ENCODE results near the gene EFCAB5. TPM values are rescaled to one million over a fixed set of nuclear protein-coding genes. Genes with fewer than 3 reads are reported as not detected.

EFCAB5 gene
- total and polyA plus RNA-seq, 2 of the 13 experiments (the other 11 are each of a cell fraction or from before 2014, with no cell fraction given) = 0.15 TPM; not detected in 1

GRCh38 chr17:29924786-29925185 is 16.6 kb upstream of the EFCAB5 start:
- Histone ChIP-seq H3K9ac (ENCODE audit: insufficient read depth, low read depth, low read length) (no peak overlapping the region), H3K4me2 (ENCODE audit: low read depth, low read length) (no peak overlapping the region), H2AFZ (ENCODE audit: low read length) (no peak overlapping the region), H3K27ac (ENCODE audit: extremely low read length, insufficient read depth, low read length) (no peak overlapping the region), H3K27me3 (ENCODE audit: control insufficient read depth in 1 of 2, insufficient read depth in 2 of 2, low read length in 2 of 2) (no peaks in the 10 kb centered on the region; a peak in 1 of 5 replicates), H3K36me3 (replicated peaks in 1 of 2; ENCODE audit: control insufficient read depth in 1 of 2, insufficient read depth in 2 of 2, low read length in 2 of 2) (no peaks in the 10 kb centered on the region), H4K20me1 (ENCODE audit: insufficient read depth, low read length) (no peaks in the 10 kb centered on the region; the same call in 1 of the 2 replicates), H3K4me1 (ENCODE audit: insufficient read depth, low read length) (peaks cover 24% of the 10 kb centered on the region), H3K79me2 (ENCODE audit: insufficient read depth, low read length) (peaks cover 40% of the 10 kb centered on the region), H3K4me3 (replicated peaks in 1 of 3; ENCODE audit: insufficient read depth in 1 of 3, low read depth in 2 of 3, low read length in 3 of 3) (no peak overlapping the region), H3K9me3 (ENCODE audit: low read length) (no peaks in the 10 kb centered on the region)
- no peak for ATAC-seq
- in situ Hi-C loops (cut with HindIII; ENCODE audit: extremely low pct_ligation_motif_present, low pct_unique_long_range_greater_than_20kb) = no loop called here
- TF ChIP-seq TOPORS (CRISPR knock-in tag; IDR thresholded peaks at IDR 0.05) (no peak), YEATS2 (CRISPR knock-in tag; IDR thresholded peaks at IDR 0.05; ENCODE audit: borderline replicate concordance) (no peak), HMGXB4 (CRISPR knock-in tag; IDR thresholded peaks at IDR 0.05; ENCODE audit: borderline replicate concordance in 1 of 2, low read depth in 1 of 2) (no peak), ADNP (CRISPR knock-in tag; IDR thresholded peaks at IDR 0.05) (no peak), ZNF260 (CRISPR knock-in tag; IDR thresholded peaks at IDR 0.05; ENCODE audit: borderline replicate concordance, low read depth) (no peak), ZNF724P (CRISPR knock-in tag; IDR thresholded peaks at IDR 0.05; ENCODE audit: borderline replicate concordance) (no peak), TCF7 (IDR thresholded peaks at IDR 0.05; ENCODE audit: low read depth) (no peak), THAP11 (CRISPR knock-in tag; IDR thresholded peaks at IDR 0.05) (no peak), JUND (CRISPR knock-in tag; IDR thresholded peaks at IDR 0.05) (no peak), SOX6 (IDR thresholded peaks at IDR 0.05) (no peak), SOX6 (CRISPR knock-in tag; IDR thresholded peaks at IDR 0.05) (no peak), ATAD3A (CRISPR knock-in tag; IDR thresholded peaks at IDR 0.05) (no peak), HMGXB3 (CRISPR knock-in tag; IDR thresholded peaks at IDR 0.05; ENCODE audit: borderline replicate concordance) (no peak), RFX5 (IDR thresholded peaks at IDR 0.05; ENCODE audit: low read depth, low read length) (no peak), ARNTL (CRISPR knock-in tag; IDR thresholded peaks at IDR 0.05) (no peak), ZMYM4 (CRISPR knock-in tag; IDR thresholded peaks at IDR 0.05) (no peak), ZNF878 (CRISPR knock-in tag; IDR thresholded peaks at IDR 0.05) (no peak), MNT (IDR thresholded peaks at IDR 0.05) (no peak)
- FAIRE-seq = no peak
- BruUV-seq (replicated peaks) = no TSS peak
- WGBS (ENCODE audit: low lambda C conversion rate) = 100% methylated on average over 1 of the region's 1 CpG
- POLR2A ChIA-PET = no interaction called here
- DNase-seq (ENCODE audit: low spot score) = no peak
- intact Hi-C loops (cut with micrococcal nuclease; ENCODE audit: unreplicated experiment) = loop anchor here (5.0 kb wide), 1 partner anchor 32 kb away; no protein-coding TSS in a partner anchor
- CTCF ChIA-PET (ENCODE audit: low intra/inter-chr PET ratio, low total read pairs) = no interaction called here
